Prostate gland (tissue), 2 donors: ENCODE measurements around the gene C5orf15. TPM values are rescaled to one million over a fixed set of nuclear protein-coding genes. Genes with fewer than 3 reads are reported as not detected.

Source experiments
- DNase-seq: peaks from one replicate; pipeline ENCODE4 v3.0.0-alpha.2; 2019; ENCODE audit warnings: low spot score
- H3K27ac ChIP-seq, 2 donors: fragments of 200-600 bp; sonication (generic); 2 replicates each; pipeline ENCODE4 v1.5.1; 2017 to 2019
- H3K27me3 ChIP-seq: fragments of 200-600 bp; sonication (generic); replicated peaks from 2 replicates; pipeline ENCODE4 v1.5.1; 2019; ENCODE audit not compliant: insufficient read depth
- H3K36me3 ChIP-seq, 2 donors: fragments of 200-600 bp; sonication (generic); 1 replicate in 1 of 2; 2 replicates in 1 of 2; pipeline versions ENCODE4 v1.5.1 to v1.8.1; 2017 to 2019
- H3K4me1 ChIP-seq: fragments of 200-600 bp; sonication (generic); replicated peaks from 2 replicates; pipeline ENCODE4 v1.5.1; 2019
- H3K4me3 ChIP-seq, 2 donors: fragments of 200-600 bp; sonication (generic); 2 replicates each; pipeline ENCODE4 v1.5.1; 2017 to 2019
- H3K9me3 ChIP-seq: fragments of 200-600 bp; sonication (generic); 2 replicates; pipeline ENCODE4 v1.5.1; 2017
- POLR2A ChIP-seq: fragments of 450-650 bp; IDR thresholded peaks from one replicate; pipeline ENCODE4 v1.6.1; 2016; ENCODE audit warnings: antibody characterized with exemption, mild to moderate bottlenecking
- POLR2AphosphoS5 ChIP-seq: sonication (generic); formaldehyde crosslinking; IDR thresholded peaks from one replicate; pipeline ENCODE4 v1.6.1; 2017; ENCODE audit warnings: antibody characterized with exemption
- WGBS: methylation state at CpG from one replicate; pipeline ENCODE4 v1.1.5; 2018; 5-methylcytosine and 5-hydroxymethylcytosine counted together
- intact Hi-C: fragments of 100-400 bp; cut with DNase I; formaldehyde crosslinking; loops from one replicate; pipeline ENCODE4 v1.14.2; 2022
- total RNA-seq, 2 donors: library from RNA; depleted of rRNA; stranded (reverse); fragments of >200 nt; gene quantifications; one replicate each; pipeline ENCODE4 v1.1.0, GENCODE V29; 2016
- TF ChIP-seq, protein P1 (sequence below), 4 experiments: fragments of 200-600 bp in 2 of 4; fragments of 450-650 bp in 2 of 4; sonication (generic) in 2 of 4; IDR thresholded peaks; 1 replicate in 3 of 4; 2 replicates in 1 of 4; pipeline ENCODE4 v1.5.1; 2016 to 2019; ENCODE audit warnings: antibody characterized with exemption in 4 of 4, mild to moderate bottlenecking in 2 of 4, moderate library complexity in 2 of 4

The C5orf15 gene
- total RNA-seq, 2 donors from 2014 or later = 68.4 to 71.8 TPM

GRCh38 chr5:133925866-133926488 is 42.4 kb downstream of the C5orf15 start:
- WGBS = 98% methylated on average over 12 of the region's 12 CpGs
- Histone ChIP-seq H3K36me3 (no peaks in the 10 kb centered on the region), H3K9me3 (no peaks in the 10 kb centered on the region), H3K27ac (no peak overlapping the region), H3K4me3 (no peak overlapping the region), H3K4me1 (no peaks in the 10 kb centered on the region), H3K27me3 (no peaks in the 10 kb centered on the region)
- intact Hi-C loops = no loop called here
- DNase-seq = no peak
- TF ChIP-seq POLR2AphosphoS5 = no peak
- TF ChIP-seq POLR2A = no peak
- TF ChIP-seq, protein P1, sequence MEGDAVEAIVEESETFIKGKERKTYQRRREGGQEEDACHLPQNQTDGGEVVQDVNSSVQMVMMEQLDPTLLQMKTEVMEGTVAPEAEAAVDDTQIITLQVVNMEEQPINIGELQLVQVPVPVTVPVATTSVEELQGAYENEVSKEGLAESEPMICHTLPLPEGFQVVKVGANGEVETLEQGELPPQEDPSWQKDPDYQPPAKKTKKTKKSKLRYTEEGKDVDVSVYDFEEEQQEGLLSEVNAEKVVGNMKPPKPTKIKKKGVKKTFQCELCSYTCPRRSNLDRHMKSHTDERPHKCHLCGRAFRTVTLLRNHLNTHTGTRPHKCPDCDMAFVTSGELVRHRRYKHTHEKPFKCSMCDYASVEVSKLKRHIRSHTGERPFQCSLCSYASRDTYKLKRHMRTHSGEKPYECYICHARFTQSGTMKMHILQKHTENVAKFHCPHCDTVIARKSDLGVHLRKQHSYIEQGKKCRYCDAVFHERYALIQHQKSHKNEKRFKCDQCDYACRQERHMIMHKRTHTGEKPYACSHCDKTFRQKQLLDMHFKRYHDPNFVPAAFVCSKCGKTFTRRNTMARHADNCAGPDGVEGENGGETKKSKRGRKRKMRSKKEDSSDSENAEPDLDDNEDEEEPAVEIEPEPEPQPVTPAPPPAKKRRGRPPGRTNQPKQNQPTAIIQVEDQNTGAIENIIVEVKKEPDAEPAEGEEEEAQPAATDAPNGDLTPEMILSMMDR (IDR thresholded peaks at IDR 0.05) = no peak

DNA sequence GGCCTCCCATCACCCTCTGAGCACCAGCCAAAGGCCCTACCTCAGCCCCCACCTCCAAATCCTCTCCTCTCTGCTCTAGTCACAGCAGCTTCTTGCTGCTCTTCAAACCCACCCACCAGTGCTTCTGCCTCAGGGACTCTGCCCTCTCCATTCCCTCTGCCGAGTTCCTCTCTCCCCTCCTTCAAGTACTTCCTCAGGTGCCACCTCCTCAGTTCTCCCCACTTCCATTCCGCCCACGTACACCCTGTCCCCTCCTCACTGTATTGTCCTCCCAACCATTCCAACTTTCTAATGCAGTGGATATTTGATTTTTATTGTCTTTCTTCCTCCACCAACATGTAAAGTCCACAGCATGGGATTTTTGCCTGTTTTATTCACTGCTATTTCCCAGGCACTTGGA is 43.2 kb downstream of the C5orf15 start:
- DNase-seq = no peak
- intact Hi-C loops = no loop called here
- Histone ChIP-seq H3K36me3 (no peaks in the 10 kb centered on the region), H3K27ac (no peak overlapping the region), H3K4me1 (no peaks in the 10 kb centered on the region), H3K27me3 (no peaks in the 10 kb centered on the region), H3K4me3 (no peak overlapping the region), H3K9me3 (no peaks in the 10 kb centered on the region)
- WGBS = 90% methylated on average over 3 of the region's 3 CpGs
- TF ChIP-seq, protein P1 (IDR thresholded peaks at IDR 0.05) = no peak
- TF ChIP-seq POLR2A = no peak
- TF ChIP-seq POLR2AphosphoS5 = no peak

DNA sequence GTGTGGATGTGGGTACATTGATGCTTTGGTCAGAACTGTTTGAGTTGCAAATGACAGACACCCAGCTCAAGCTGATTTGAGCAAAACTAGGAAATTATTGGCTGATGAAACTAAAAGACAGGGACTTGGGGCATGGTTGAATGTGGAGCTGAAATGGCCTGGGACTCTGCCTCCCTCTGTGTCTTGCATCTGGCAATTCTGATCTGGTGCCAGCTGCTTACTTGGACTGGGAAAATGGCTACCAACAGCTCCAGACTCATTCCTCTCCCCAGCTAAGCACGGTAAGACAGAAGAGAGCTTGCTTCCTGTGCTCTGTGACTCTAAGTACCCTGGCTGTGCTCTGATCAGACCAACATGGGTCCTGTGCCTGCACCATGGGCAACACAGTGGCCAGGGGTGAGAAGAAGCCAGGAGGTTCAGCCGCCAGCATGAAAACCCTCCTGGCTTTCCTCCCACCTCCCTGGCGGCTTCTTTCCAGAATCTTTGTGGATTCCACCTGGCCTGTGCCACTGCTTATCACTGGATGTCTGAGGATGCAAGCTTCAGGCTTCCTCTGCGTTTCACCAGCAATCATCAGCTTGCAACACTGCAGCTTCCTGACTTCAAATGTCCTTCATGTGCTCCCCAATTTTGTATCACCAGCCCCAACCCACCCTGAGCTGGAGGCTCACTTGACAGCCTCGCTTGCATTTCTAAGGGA is 44.1 kb downstream of the C5orf15 start:
- H3K9me3 ChIP-seq = no peaks in the 10 kb centered on the region
- TF ChIP-seq, protein P1 (IDR thresholded peaks at IDR 0.05) = no peak
- no peak for TF ChIP-seq POLR2AphosphoS5
- TF ChIP-seq POLR2A = no peak
- WGBS = 60% methylated on average over 5 of the region's 5 CpGs
- intact Hi-C loops = no loop called here
- H3K4me1 ChIP-seq = no peaks in the 10 kb centered on the region
- no peak for DNase-seq
- no peaks in the 10 kb centered on the region for H3K36me3 ChIP-seq
- H3K27ac ChIP-seq = no peak overlapping the region
- no peak overlapping the region for H3K4me3 ChIP-seq
- H3K27me3 ChIP-seq = no peaks in the 10 kb centered on the region

GRCh38 chr5:133921979-133922378 is 46.4 kb downstream of the C5orf15 start:
- Histone ChIP-seq H3K27ac (no peak overlapping the region), H3K4me1 (no peaks in the 10 kb centered on the region), H3K27me3 (no peaks in the 10 kb centered on the region), H3K36me3 (no peaks in the 10 kb centered on the region), H3K9me3 (no peaks in the 10 kb centered on the region), H3K4me3 (no peak overlapping the region)
- WGBS = 42% methylated on average over 5 of the region's 5 CpGs
- intact Hi-C loops = no loop called here
- DNase-seq = no peak
- TF ChIP-seq, protein P1 (IDR thresholded peaks at IDR 0.05) = no peak

DNA sequence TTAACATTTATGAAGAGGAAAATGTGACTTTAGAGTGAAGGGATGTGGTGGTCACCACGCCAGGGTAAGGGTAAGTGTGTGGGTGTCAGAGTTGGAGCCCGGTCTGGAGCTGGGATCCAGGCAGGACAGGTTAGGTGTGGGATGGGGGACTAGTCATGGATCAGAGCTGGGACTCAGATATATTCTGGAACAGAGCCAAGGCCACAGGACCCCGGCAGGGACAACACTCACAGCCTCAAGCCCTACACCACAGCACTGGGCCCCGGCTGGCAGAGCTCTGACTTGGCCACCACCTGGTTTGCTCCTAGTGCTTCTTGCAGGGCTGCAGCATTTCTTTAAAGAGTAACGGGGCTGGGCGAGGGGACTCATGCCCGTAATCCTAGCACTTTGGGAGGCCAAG is 47.4 kb downstream of the C5orf15 start:
- whole genome bisulfite sequencing = 89% methylated on average over 7 of the region's 7 CpGs
- TF ChIP-seq, protein P1 (IDR thresholded peaks at IDR 0.05) = no peak
- TF ChIP-seq POLR2AphosphoS5 = no peak
- TF ChIP-seq POLR2A = no peak
- Histone ChIP-seq H3K4me1 (no peaks in the 10 kb centered on the region), H3K9me3 (no peaks in the 10 kb centered on the region), H3K27me3 (no peaks in the 10 kb centered on the region), H3K27ac (no peak overlapping the region), H3K4me3 (no peak overlapping the region), H3K36me3 (no peaks in the 10 kb centered on the region)
- DNase-seq = no peak
- intact Hi-C loops = no loop called here
